Measurements from ENCODE around the gene PEX6.
A peak's percentile ranks its signal among the peaks of the same experiment; 100 is the strongest.

The PEX6 gene

DNA sequence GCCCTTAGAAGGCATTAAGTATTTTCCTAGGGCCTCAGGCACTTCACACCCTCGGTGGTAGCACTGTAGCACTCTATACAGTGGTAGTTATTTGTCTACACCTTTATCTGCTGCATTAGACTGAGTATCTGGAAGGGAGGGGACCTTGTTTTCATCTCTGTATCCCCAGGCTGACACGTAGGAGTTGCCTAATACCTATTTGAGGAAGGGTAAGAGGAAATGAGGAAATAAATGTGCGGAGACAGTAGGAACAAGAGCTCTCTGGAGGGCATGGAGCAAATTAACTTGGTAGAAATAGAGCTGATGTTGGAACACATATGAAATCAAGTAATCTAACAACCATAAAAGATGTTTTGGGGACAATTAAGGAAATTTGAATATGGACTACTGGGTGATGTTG lies 45.8 kb downstream of the PEX6 start:
- no peak for ATAC-seq
- TF ChIP-seq OSR1 (CRISPR knock-in tag; IDR thresholded peaks at IDR 0.05) (no peak), ESRRG (CRISPR knock-in tag; IDR thresholded peaks at IDR 0.05) (no peak), SNAI2 (CRISPR knock-in tag; IDR thresholded peaks at IDR 0.05) (no peak), ARNTL (CRISPR knock-in tag; IDR thresholded peaks at IDR 0.05; ENCODE audit: borderline replicate concordance, low read depth) (no peak), CSRNP3 (CRISPR knock-in tag; IDR thresholded peaks at IDR 0.05) (no peak)
- TF ChIP-seq, protein P1, sequence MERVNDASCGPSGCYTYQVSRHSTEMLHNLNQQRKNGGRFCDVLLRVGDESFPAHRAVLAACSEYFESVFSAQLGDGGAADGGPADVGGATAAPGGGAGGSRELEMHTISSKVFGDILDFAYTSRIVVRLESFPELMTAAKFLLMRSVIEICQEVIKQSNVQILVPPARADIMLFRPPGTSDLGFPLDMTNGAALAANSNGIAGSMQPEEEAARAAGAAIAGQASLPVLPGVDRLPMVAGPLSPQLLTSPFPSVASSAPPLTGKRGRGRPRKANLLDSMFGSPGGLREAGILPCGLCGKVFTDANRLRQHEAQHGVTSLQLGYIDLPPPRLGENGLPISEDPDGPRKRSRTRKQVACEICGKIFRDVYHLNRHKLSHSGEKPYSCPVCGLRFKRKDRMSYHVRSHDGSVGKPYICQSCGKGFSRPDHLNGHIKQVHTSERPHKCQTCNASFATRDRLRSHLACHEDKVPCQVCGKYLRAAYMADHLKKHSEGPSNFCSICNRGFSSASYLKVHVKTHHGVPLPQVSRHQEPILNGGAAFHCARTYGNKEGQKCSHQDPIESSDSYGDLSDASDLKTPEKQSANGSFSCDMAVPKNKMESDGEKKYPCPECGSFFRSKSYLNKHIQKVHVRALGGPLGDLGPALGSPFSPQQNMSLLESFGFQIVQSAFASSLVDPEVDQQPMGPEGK (CRISPR knock-in tag; IDR thresholded peaks at IDR 0.05; ENCODE audit: borderline replicate concordance), result no peak

DNA sequence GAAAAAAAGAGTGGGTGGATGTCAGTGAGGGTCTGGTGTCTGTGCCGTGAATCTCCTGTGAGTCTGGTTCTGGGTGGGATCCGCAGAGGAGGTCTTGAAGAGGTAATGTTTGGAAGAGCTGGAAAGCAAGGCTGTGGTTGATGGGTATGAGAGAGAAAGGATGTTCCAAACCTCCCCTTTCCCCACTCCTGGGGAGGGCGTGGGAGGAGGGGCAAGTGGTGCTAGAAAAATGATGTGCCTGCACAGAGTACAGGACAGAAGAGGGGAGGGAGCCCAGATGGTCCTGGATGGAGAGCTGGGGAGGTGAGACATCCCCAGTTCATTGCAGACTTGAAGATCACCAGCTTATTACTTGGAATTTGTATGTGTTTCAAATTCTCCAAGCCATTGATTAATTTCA lies 46.6 kb downstream of the PEX6 start:
- ATAC-seq, result no peak
- TF ChIP-seq RARB (CRISPR knock-in tag; IDR thresholded peaks at IDR 0.05) (no peak), ISL1 (CRISPR knock-in tag; IDR thresholded peaks at IDR 0.05) (no peak), ZFP30 (CRISPR knock-in tag; IDR thresholded peaks at IDR 0.05) (no peak), ZFP3 (CRISPR knock-in tag; IDR thresholded peaks at IDR 0.05) (no peak), CSRNP3 (CRISPR knock-in tag; IDR thresholded peaks at IDR 0.05) (no peak)

DNA sequence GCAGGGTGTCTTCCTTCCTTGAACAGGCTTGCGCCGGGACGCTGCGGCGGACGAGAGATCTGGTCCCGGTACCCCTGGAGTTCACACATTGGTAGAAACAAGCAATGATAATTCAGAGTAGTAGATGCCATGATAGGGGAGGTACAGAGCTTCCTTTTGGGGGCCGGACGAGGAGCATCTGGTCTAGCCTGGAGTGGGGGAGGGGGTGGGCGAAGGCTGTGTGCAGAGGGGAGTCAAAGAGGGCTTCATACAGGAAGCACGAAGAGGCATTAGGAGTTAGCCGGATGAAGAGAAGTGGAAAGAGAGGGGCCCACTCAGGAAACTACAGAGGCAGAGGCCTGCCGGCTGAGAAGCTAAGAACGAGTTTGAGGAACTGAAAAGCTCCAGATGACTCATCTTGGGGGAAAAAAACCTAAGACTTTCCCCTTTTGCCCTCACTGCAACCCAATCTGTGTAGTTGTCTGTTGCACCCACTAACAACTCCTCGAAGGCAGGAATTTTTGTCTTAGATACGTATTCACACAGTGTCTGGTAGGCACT lies 49.1 kb downstream of the PEX6 start:
- ATAC-seq, result peak; percentile 42
- TF ChIP-seq TCF4 (CRISPR knock-in tag; IDR thresholded peaks at IDR 0.05; ENCODE audit: borderline replicate concordance) (peak; percentile 46; the same call in 1 of the 2 replicates), ZFP3 (CRISPR knock-in tag; IDR thresholded peaks at IDR 0.05) (peak; percentile 80), CSDC2 (CRISPR knock-in tag; IDR thresholded peaks at IDR 0.05) (no peak), TSHZ2 (CRISPR knock-in tag; IDR thresholded peaks at IDR 0.05) (no peak), PPARA (CRISPR knock-in tag; IDR thresholded peaks at IDR 0.05; ENCODE audit: borderline replicate concordance) (no peak), CREB5 (CRISPR knock-in tag; IDR thresholded peaks at IDR 0.05; ENCODE audit: low read depth) (no peak), ZC3H10 (CRISPR knock-in tag; IDR thresholded peaks at IDR 0.05) (no peak), ISL1 (CRISPR knock-in tag; IDR thresholded peaks at IDR 0.05) (no peak)

- ATAC-seq, result peak; percentile 95
- TF ChIP-seq ZFP30 (CRISPR knock-in tag; IDR thresholded peaks at IDR 0.05), result no peak
- peak; percentile 62; the same call in 1 of the 2 replicates for TF ChIP-seq CSDC2 (CRISPR knock-in tag; IDR thresholded peaks at IDR 0.05)
- 0 out of 2 replicates have a peak, but pooled peaks have one; percentile 14 for TF ChIP-seq ZFP3 (CRISPR knock-in tag; IDR thresholded peaks at IDR 0.05)
Observed at GRCh38 chr6:42928986-42929820, 49.8 kb downstream of the PEX6 start, which contains the start of gene CNPY3. Gene CNPY3, plus strand, starts transcription at chr6:42929480. Its CDS starts 91 bp downstream, at chr6:42929571.
